ELR (cell line): ENCODE results near the gene HRAS.
A peak's percentile ranks its signal among the peaks of the same experiment; 100 is the strongest.
"Not testable (repeated sequence)": the region's sequence is repeated elsewhere in the genome, so short reads cannot be mapped to it uniquely, and the experiment has no call there.

Experiments
- DNase-seq: peaks from one replicate; pipeline ENCODE4 v3.0.0-alpha.2; 2015; ENCODE audit warnings: low read depth

HRAS gene

GRCh38 chr11:535519-536454, at the start of gene HRAS:
TSS of gene HRAS (minus strand) at chr11:535576.
- DNase-seq: peak; percentile 95

GRCh38 chr11:584287-584686, 48.9 kb upstream of the HRAS start:
- no peak for DNase-seq

DNA sequence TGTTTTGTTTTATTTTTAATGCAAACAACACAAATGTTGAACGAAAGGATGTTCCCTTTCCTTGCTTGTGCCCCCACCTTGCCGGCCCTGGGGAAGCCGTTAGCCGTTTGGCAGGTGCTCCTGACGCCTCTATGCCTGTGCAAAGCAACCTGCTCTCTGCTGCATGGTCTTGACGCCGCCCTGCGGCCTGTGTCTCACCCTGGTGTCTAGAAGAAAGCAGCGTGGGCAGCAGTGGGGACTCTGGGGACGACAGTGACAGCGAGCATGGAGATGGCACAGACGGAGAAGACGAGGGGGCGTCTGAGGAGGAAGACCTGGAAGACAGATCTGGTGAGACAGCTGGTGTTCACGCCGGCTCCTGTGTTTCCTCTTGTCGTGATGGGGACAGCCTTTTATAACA, 46.4 kb upstream of the HRAS start:
- DNase-seq: no peak

DNA sequence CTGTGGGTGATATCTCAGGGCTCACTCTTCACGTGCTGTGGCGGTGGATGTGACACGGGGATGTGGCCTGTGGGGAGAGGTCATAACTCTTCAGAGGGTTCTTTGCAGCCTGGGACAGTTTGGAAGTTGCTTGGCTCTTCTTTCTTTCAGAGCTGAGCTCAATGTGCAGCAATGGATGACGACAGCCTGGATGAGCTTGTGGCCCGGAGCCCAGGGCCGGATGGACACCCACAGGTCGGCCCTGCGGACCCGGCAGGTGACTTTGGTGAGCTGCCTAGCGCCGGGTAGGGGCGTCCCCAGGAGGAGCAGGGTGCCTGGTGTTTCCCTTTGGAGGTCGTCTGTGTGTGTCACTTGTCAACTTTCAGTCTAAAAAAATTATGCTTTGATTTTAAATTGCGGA, 46.0 kb upstream of the HRAS start:
- DNase-seq: no peak

GRCh38 chr11:579830-580601, 44.6 kb upstream of the HRAS start:
- no peak for DNase-seq

DNA sequence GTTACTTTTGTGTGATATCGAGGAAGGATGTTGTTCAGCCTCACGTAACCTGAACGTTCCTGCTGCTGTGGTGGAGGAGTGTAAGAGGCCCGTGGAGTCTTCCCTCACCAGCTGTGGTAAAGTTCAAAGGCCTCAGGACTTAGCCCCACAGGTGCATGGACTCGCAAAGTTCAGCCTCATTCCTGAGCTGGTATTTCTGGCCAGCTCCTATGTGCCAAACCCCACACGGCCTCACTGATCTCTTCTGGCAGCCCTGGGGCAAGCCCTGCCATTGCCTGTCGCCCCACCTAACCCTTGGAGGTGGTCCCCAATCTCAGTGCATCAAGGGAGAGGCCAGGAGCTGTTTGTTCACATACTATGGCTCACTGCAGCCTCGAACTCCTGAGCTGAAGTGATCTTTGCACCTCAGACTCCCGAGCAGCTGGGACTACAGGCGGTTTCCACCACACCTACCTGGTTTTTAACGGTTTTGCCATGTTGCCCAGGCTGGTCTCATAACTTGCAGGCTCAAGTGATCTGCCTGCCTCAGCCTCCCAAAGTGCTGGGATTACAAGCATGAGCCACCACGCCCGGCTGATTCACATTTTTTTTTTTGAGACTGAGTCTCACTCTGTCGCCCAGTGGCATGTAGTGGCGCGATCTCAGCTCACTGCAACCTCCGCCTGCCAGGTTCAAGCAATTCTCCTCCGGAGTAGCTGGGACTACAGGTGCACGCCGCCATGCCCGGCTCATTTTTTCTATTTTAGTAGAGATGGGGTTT, 43.1 kb upstream of the HRAS start:
- DNase-seq: no peak

DNA sequence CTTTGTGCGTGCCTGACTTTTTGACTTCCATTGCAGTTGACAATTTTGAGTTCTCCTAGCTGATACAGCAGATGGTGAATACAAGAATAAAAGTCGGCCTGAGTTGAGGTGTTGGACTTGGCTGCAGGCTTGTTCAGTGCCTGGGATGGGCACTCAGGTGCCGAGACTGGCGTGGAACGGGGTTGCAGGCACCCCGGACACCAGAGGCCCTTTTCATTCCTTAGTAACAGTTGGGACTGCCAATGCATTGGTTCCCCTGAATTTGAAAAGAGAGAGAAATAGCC, 42.2 kb upstream of the HRAS start:
- DNase-seq: no peak

DNA sequence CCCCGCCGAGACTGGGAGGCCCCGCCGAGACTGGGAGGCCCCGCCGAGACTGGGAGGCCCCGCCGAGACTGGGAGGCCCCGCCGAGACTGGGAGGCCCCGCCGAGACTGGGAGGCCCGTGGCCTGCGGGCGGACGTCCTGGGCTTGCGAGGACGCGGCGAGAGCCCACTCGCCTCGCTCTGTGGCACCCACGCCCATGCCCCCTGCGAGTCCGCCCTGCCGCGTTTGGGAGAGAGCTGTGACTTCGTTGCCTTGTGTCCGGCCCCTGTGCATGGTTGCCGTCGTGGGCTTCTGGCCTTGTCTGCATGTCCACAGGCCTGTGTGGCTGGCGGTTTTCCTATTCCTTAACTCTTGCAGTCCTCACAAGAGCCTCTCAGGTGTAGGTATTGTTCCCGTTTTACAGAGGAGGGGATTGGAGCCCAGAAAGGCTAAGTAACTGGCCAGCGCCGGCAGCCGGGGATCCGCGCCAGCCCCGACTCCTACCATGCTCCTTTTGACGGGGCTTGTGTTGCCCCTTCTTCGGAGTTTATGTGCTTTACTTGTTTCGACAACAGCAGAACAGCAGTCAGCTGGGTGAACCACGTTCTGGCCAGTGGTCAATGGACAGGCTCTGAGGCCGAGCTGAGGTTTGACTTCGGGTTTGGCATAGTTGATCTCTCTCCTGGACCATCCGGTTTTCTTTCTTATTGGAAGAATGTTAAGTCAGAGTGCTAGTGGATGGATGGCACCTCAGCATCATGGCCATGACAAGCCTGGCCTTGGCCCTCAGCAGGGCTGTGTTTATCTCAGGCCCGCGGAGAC, 41.6 kb upstream of the HRAS start:
- peak; percentile 21 for DNase-seq

- DNase-seq: peak; percentile 95
These were observed 40.8 kb upstream of the HRAS start, which contains the start of gene PHRF1 for GRCh38 chr11:575996-576768. TSS of gene PHRF1 (plus strand) at chr11:576470. CDS start at chr11:581513, 5,043 bp downstream.

GRCh38 chr11:575313-575995, 40.1 kb upstream of the HRAS start:
- peak; percentile 34 for DNase-seq

DNA sequence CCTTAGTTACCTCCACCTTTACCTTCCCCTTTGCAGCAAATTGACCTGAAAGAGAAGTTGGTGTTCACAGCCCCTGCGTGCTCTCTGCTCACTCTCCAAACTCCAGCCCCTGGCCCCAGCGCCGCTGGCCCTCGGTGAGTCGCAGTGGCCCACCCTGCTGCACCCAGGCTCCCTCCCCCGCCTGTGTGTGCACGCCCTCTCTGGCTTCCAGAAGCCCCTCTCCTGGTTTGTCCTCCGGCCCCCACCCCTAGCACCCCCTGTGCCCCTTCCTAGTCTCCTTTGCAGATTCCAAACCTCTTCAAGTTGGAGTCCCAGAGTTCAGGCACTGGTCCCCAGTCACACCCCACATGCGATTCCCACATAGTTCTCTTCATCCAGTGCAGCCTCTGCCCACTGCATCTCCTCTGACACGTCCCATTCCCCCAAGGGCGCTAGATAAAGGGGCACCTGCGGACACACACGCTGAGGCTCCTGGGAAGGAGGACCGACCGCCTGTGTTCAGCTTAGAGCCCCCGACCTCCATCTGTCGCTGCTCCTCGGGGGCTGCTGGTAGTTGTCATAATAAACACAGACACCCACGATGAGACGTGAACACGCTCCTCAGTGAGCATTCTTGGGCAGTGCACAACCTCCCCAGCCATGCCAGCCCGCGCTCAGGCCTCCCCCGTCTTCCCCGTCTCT, 39.4 kb upstream of the HRAS start:
- no peak for DNase-seq

- not testable (repeated sequence) for DNase-seq
These were observed 38.7 kb upstream of the HRAS start for GRCh38 chr11:574031-574570.

DNA sequence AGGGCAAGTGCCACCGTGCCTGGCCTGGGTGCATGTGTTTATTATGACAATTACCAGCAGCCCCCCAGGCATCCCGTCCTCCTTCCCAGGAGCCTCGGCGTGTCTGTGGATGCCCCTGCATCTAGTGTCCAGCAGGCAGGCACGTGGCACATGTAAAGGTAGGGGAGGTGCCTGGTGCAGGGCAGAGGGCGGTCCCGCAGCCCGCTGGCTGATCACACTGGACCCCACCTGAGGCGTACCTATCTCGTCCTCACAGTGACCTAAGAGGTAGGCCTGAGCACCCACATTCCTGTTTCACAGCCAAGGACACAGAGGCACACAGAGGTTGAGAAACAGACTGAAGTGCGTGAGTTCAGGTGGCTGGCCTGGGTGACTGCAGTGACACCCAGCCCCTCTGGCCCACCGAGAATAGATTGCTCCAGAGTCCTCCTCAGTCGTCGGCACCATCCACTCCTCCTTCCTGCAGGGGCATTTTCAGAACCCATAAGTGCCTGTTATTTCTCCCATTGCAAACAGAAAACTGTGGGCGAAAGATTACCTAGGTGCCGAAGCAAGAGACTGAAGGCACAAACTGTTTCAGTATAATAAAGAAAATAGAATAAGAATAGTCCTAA, 37.9 kb upstream of the HRAS start:
- no peak for DNase-seq

- no peak for DNase-seq
These were observed 36.4 kb upstream of the HRAS start for GRCh38 chr11:571802-572185.

DNA sequence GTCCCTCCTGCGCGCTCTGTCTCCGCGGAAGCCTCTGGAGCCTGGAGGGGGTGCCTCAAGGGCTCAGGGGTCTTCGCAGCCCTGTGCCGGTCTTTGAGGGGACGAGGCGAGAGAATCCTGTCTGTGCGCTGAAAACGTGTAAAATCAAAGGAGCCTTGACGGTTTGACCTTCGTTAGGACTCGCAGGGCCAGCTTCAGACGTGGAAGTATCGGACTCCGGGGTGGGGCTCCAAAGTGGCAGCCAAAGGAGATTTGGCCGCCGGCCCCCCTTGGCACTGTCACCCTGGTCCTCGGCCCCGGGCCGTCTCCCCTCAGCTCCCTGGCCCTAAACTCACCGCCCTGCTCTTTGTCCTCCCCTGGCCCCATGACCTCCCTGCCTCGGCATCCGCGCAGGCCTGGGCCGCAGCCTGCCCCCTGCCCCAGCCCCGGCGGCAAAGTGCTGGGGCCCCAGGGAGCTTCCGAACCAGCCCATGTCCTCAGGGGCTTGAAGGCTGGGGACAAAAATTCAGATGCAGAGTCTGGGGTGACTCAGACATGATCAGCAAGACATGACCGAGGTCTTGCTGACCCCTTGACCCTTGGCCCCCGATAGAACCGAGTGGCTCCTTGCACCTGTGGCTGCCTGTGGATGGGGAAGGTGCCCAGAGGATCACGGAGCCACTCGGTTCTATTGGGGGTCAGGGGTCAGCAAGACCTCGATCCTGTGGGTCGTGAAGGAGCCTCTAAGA, 33.9 kb upstream of the HRAS start:
- no peak for DNase-seq

GRCh38 chr11:568306-569157, 33.2 kb upstream of the HRAS start:
- peak; percentile 94 for DNase-seq

- DNase-seq: no peak
These were observed 32.4 kb upstream of the HRAS start for GRCh38 chr11:567629-568292.
